Panc1 (cell line): ENCODE data around the gene NDUFS6. TPM values are rescaled to one million over a fixed set of nuclear protein-coding genes. Genes with fewer than 3 reads are reported as not detected.

Experiments used
- ATAC-seq: fragments of 200-7000 bp; cut with Tn5 transposase; 2 replicates; pipeline ENCODE4 v1.9.1; 2020; ENCODE audit warnings: mild to moderate bottlenecking, moderate library complexity
- BruUV-seq: library from RNA; stranded (reverse); fragments of 400-500 nt; replicated peaks from 2 replicates; lab custom pipeline; 2021; lab: Mats Ljungman, UMichigan
- CTCF ChIA-PET: fragments of 300-600 bp; sonication (Branson Sonifier 250); formaldehyde crosslinking; loops from one replicate; lab custom pipeline; 2022; ENCODE audit warnings: antibody characterized with exemption; lab: Charles Lee
- POLR2A ChIA-PET: fragments of 300-600 bp; sonication (Branson Sonifier 250); formaldehyde crosslinking; loops from one replicate; lab custom pipeline; 2022; ENCODE audit warnings: antibody characterized with exemption; lab: Charles Lee
- DNase-seq: peaks from one replicate; pipeline ENCODE4 v3.0.0-alpha.2; 2010; ENCODE audit warnings: low read depth, low spot score
- H3K27ac ChIP-seq: 2 replicates; pipeline ENCODE4 v1.5.1; 2011; ENCODE audit warnings: mild to moderate bottlenecking, low read length, inconsistent platforms
- H3K27me3 ChIP-seq: fragments of 200-500 bp; sonication (Bioruptor generic); 2 replicates; pipeline ENCODE4 v1.6.0; 2014; ENCODE audit warnings: low read length, inconsistent platforms; ENCODE audit not compliant: control insufficient read depth, insufficient read depth
- H3K36me3 ChIP-seq: fragments of 200-500 bp; sonication (Bioruptor generic); 2 replicates; pipeline ENCODE4 v1.5.1; 2014; ENCODE audit warnings: inconsistent platforms, mild to moderate bottlenecking, low read length, moderate library complexity; ENCODE audit not compliant: control insufficient read depth, insufficient read depth
- H3K4me1 ChIP-seq: 2 replicates; pipeline ENCODE4 v1.5.1; 2011; ENCODE audit warnings: inconsistent platforms, mild to moderate bottlenecking, low read length, moderate library complexity; ENCODE audit not compliant: control insufficient read depth, insufficient read depth
- H3K4me3 ChIP-seq, 2 experiments: 2 replicates each; pipeline ENCODE4 v1.5.1; 2011 to 2012; ENCODE audit warnings: low read depth in 2 of 2, low read length in 2 of 2, mild to moderate bottlenecking in 2 of 2, inconsistent platforms in 1 of 2, moderate library complexity in 1 of 2
- H3K9me3 ChIP-seq: fragments of 200-500 bp; sonication (Bioruptor generic); 2 replicates; pipeline ENCODE4 v1.5.1; 2014; ENCODE audit warnings: low read depth, mild to moderate bottlenecking, inconsistent platforms, low read length, moderate library complexity; ENCODE audit not compliant: control insufficient read depth, insufficient read depth
- POLR2AphosphoS5 ChIP-seq: IDR thresholded peaks from 2 replicates; pipeline ENCODE4 v1.6.1; 2012; ENCODE audit warnings: mild to moderate bottlenecking, low read depth, low read length, moderate library complexity
- SIN3A ChIP-seq: IDR thresholded peaks from 2 replicates; pipeline ENCODE4 v1.6.1; 2012; ENCODE audit warnings: low read depth, mild to moderate bottlenecking, low read length, moderate library complexity, borderline replicate concordance; ENCODE audit not compliant: insufficient read depth
- TCF7L2 ChIP-seq: IDR thresholded peaks from 2 replicates; pipeline ENCODE4 v1.6.1; 2011; ENCODE audit warnings: mild to moderate bottlenecking, low read depth, low read length, inconsistent platforms
- in situ Hi-C: cut with HindIII; loops from 2 replicates; pipeline ENCODE4 v1.10.0; 2016; ENCODE audit warnings: low sequenced_read_pairs, low pct_unique_long_range_greater_than_20kb
- intact Hi-C: fragments of 100-400 bp; cut with micrococcal nuclease; formaldehyde crosslinking; loops from one replicate; pipeline ENCODE4 v1.10.0; 2022; ENCODE audit not compliant: unreplicated experiment
- total RNA-seq: library from RNA; stranded (reverse); gene quantifications from one replicate; pipeline ENCODE4 v1.2.1, GENCODE V29; 2021; ENCODE audit not compliant: unreplicated experiment
- TF ChIP-seq, protein P1 (sequence below): fragments of 450-650 bp; IDR thresholded peaks from 2 replicates; pipeline ENCODE4 v1.5.1; 2017; ENCODE audit warnings: mild to moderate bottlenecking
- TF ChIP-seq, protein P2 (sequence below), 2 experiments: IDR thresholded peaks; 2 replicates each; pipeline ENCODE4 v1.6.1; 2011 to 2012; ENCODE audit warnings: low read depth in 2 of 2, control low read depth in 1 of 2, low read length in 1 of 2, mild to moderate bottlenecking in 1 of 2, moderate library complexity in 1 of 2; ENCODE audit not compliant: insufficient read depth in 1 of 2

Gene NDUFS6
- total RNA-seq, 1 experiment from 2014 or later, result 70.6 TPM

GRCh38 chr5:1786621-1787471, 14.4 kb upstream of the NDUFS6 start:
- in situ Hi-C loops (no loop called here), intact Hi-C loops (no loop called here)
- no peaks in the 10 kb centered on the region for H3K9me3 ChIP-seq
- CTCF ChIA-PET, result no interaction called here
- no peak overlapping the region for H3K27ac ChIP-seq
- H3K27me3 ChIP-seq, result no peaks in the 10 kb centered on the region
- no TSS peak for BruUV-seq
- ATAC-seq, result no peak
- POLR2A ChIA-PET, result no interaction called here
- H3K4me3 ChIP-seq, result no peak overlapping the region
- TF ChIP-seq TCF7L2 (no peak), POLR2AphosphoS5 (no peak)
- TF ChIP-seq, protein P1, sequence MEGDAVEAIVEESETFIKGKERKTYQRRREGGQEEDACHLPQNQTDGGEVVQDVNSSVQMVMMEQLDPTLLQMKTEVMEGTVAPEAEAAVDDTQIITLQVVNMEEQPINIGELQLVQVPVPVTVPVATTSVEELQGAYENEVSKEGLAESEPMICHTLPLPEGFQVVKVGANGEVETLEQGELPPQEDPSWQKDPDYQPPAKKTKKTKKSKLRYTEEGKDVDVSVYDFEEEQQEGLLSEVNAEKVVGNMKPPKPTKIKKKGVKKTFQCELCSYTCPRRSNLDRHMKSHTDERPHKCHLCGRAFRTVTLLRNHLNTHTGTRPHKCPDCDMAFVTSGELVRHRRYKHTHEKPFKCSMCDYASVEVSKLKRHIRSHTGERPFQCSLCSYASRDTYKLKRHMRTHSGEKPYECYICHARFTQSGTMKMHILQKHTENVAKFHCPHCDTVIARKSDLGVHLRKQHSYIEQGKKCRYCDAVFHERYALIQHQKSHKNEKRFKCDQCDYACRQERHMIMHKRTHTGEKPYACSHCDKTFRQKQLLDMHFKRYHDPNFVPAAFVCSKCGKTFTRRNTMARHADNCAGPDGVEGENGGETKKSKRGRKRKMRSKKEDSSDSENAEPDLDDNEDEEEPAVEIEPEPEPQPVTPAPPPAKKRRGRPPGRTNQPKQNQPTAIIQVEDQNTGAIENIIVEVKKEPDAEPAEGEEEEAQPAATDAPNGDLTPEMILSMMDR, result no peak
- H3K36me3 ChIP-seq, result no peaks in the 10 kb centered on the region
- DNase-seq, result no peak
- peaks cover 7% of the 10 kb centered on the region for H3K4me1 ChIP-seq

DNA sequence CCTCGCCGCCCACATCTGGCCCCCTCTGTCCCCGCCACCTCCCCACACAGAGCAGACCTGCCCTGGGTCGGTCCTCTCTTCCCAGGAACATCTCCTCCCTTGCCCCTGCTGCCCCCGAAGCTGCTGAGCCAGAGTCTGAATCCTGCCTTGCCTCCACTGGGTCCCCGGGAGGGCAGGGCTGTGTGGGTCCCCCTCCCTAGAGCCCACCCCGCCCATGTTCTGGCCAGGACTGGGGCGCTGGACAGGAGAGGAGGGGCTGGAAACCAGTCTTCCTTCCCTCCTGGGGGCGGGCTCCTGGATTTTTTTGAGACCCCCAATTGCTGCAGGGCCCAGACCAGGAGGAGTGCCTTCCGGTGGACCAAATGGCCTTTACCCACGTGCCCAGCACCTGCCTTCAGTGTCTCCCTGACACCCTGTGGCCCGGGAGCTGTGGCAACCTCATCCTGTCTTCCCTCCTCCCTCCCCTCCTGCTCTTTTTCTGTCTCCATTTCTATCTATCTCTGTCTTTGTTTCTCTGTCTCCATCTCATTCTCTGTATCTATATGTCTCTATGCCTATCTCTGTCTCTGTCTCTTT, 13.6 kb upstream of the NDUFS6 start:
- H3K27ac ChIP-seq, result no peak overlapping the region
- TF ChIP-seq, protein P2, sequence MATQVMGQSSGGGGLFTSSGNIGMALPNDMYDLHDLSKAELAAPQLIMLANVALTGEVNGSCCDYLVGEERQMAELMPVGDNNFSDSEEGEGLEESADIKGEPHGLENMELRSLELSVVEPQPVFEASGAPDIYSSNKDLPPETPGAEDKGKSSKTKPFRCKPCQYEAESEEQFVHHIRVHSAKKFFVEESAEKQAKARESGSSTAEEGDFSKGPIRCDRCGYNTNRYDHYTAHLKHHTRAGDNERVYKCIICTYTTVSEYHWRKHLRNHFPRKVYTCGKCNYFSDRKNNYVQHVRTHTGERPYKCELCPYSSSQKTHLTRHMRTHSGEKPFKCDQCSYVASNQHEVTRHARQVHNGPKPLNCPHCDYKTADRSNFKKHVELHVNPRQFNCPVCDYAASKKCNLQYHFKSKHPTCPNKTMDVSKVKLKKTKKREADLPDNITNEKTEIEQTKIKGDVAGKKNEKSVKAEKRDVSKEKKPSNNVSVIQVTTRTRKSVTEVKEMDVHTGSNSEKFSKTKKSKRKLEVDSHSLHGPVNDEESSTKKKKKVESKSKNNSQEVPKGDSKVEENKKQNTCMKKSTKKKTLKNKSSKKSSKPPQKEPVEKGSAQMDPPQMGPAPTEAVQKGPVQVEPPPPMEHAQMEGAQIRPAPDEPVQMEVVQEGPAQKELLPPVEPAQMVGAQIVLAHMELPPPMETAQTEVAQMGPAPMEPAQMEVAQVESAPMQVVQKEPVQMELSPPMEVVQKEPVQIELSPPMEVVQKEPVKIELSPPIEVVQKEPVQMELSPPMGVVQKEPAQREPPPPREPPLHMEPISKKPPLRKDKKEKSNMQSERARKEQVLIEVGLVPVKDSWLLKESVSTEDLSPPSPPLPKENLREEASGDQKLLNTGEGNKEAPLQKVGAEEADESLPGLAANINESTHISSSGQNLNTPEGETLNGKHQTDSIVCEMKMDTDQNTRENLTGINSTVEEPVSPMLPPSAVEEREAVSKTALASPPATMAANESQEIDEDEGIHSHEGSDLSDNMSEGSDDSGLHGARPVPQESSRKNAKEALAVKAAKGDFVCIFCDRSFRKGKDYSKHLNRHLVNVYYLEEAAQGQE (IDR thresholded peaks at IDR 0.05; ENCODE audit: insufficient read depth in 1 of 2, low read depth in 2 of 2, low read length in 1 of 2), result no peak
- no peak for TF ChIP-seq SIN3A
- TF ChIP-seq TCF7L2, result no peak
- TF ChIP-seq POLR2AphosphoS5, result no peak
- TF ChIP-seq, protein P1, result no peak
- peaks cover 7% of the 10 kb centered on the region for H3K4me1 ChIP-seq
- intact Hi-C loops (no loop called here), in situ Hi-C loops (no loop called here)
- BruUV-seq, result no TSS peak
- no peak for ATAC-seq
- H3K4me3 ChIP-seq, result no peak overlapping the region
- no peaks in the 10 kb centered on the region for H3K36me3 ChIP-seq
- ChIA-PET CTCF (no interaction called here), POLR2A (no interaction called here)
- no peak for DNase-seq
- H3K9me3 ChIP-seq, result no peaks in the 10 kb centered on the region
- no peaks in the 10 kb centered on the region for H3K27me3 ChIP-seq
